ENCODE data around the gene PAX8.

The PAX8 gene

GRCh38 chr2:113238871-113239839, 39.6 kb downstream of the PAX8 start:
- DNase-seq = no peak

- DNase-seq = no peak
Measured at GRCh38 chr2:113237604-113238160, 41.0 kb downstream of the PAX8 start.

GRCh38 chr2:113236367-113237159, 42.2 kb downstream of the PAX8 start:
- DNase-seq = no peak

- DNase-seq = peak in 20 of 56 donors; percentile 10 to 58 (median 32)
Measured at GRCh38 chr2:113235347-113236226, 43.1 kb downstream of the PAX8 start.

GRCh38 chr2:113234721-113235346, 43.9 kb downstream of the PAX8 start:
- DNase-seq = no peak

GRCh38 chr2:113233593-113234550, 44.8 kb downstream of the PAX8 start:
- DNase-seq = no peak

GRCh38 chr2:113232740-113233139, 46.0 kb downstream of the PAX8 start:
- DNase-seq = no peak

GRCh38 chr2:113232123-113232522, 46.6 kb downstream of the PAX8 start:
- no peak for DNase-seq

GRCh38 chr2:113231064-113231463, 47.7 kb downstream of the PAX8 start:
- no peak for DNase-seq

- no peak for DNase-seq
Measured at GRCh38 chr2:113230531-113230930, 48.2 kb downstream of the PAX8 start.

GRCh38 chr2:113229795-113230194, 48.9 kb downstream of the PAX8 start:
- DNase-seq = no peak

- DNase-seq = no peak
Measured at GRCh38 chr2:113228991-113229716, 49.6 kb downstream of the PAX8 start.

- DNase-seq = no peak
Measured at GRCh38 chr2:113228351-113228750, 50.4 kb downstream of the PAX8 start.

- DNase-seq = no peak
Measured at GRCh38 chr2:113227698-113228097, 51.0 kb downstream of the PAX8 start.

- DNase-seq = no peak
Measured at GRCh38 chr2:113227290-113227689, 51.4 kb downstream of the PAX8 start.

GRCh38 chr2:113226462-113226861, 52.3 kb downstream of the PAX8 start:
- DNase-seq = no peak

- peak in 29 of 56 donors; percentile 12 to 68 (median 36) for DNase-seq
Measured at GRCh38 chr2:113225263-113226259, 53.2 kb downstream of the PAX8 start.

All from amygdala (tissue), 56 donors.